Liver (tissue), 9 donors: ENCODE measurements around the gene FCHSD1. TPM values are rescaled to one million over a fixed set of nuclear protein-coding genes. Genes with fewer than 3 reads are reported as not detected.

Source experiments
- DNase-seq: peaks from one replicate; pipeline ENCODE4 v3.0.0-alpha.2; 2017; ENCODE audit warnings: low spot score
- H3K27ac ChIP-seq, 2 donors: one replicate each; pipeline ENCODE4 v1.7.0; 2013; ENCODE audit warnings: inconsistent platforms in 2 of 2, low read length in 2 of 2, control low read depth in 1 of 2, low read depth in 1 of 2, mild to moderate bottlenecking in 1 of 2
- H3K27me3 ChIP-seq, 4 donors: one replicate each; pipeline versions ENCODE4 v1.6.1 to v1.7.0; 2013; ENCODE audit warnings: low read length in 3 of 4, inconsistent platforms in 1 of 4, mild to moderate bottlenecking in 1 of 4, moderate library complexity in 1 of 4; ENCODE audit not compliant: control insufficient read depth in 4 of 4, insufficient read depth in 4 of 4
- H3K36me3 ChIP-seq, 4 donors: one replicate each; pipeline versions ENCODE4 v1.6.1 to v1.7.0; 2013; ENCODE audit warnings: low read length in 3 of 4, mild to moderate bottlenecking in 3 of 4, low read depth in 1 of 4, moderate library complexity in 1 of 4; ENCODE audit not compliant: control insufficient read depth in 4 of 4, insufficient read depth in 3 of 4
- H3K4me1 ChIP-seq, 4 donors: one replicate each; pipeline versions ENCODE4 v1.6.1 to v1.7.0; 2013; ENCODE audit warnings: low read length in 3 of 4, mild to moderate bottlenecking in 3 of 4, moderate library complexity in 1 of 4; ENCODE audit not compliant: control insufficient read depth in 4 of 4, insufficient read depth in 4 of 4
- H3K4me3 ChIP-seq, 3 donors: one replicate each; pipeline versions ENCODE4 v1.6.1 to v1.7.0; 2013; ENCODE audit warnings: low read length in 3 of 3, control low read depth in 1 of 3, low read depth in 1 of 3, mild to moderate bottlenecking in 1 of 3
- H3K9ac ChIP-seq, 2 donors: one replicate each; pipeline ENCODE4 v1.7.0; 2013; ENCODE audit warnings: low read length in 2 of 2, mild to moderate bottlenecking in 2 of 2, moderate library complexity in 2 of 2, control low read depth in 1 of 2, low read depth in 1 of 2
- H3K9me3 ChIP-seq, 4 donors: one replicate each; pipeline versions ENCODE4 v1.6.1 to v1.7.0; 2013; ENCODE audit warnings: low read length in 3 of 4; ENCODE audit not compliant: control insufficient read depth in 4 of 4
- EGR1 ChIP-seq, 2 donors: IDR thresholded peaks; 2 replicates each; pipeline ENCODE4 v1.6.1; 2016 to 2018; ENCODE audit warnings: antibody characterized with exemption in 2 of 2, low read depth in 2 of 2
- FOXA1 ChIP-seq: IDR thresholded peaks from 2 replicates; pipeline ENCODE4 v1.6.1; 2016; ENCODE audit warnings: antibody characterized with exemption
- FOXA2 ChIP-seq: IDR thresholded peaks from 2 replicates; pipeline ENCODE4 v1.6.1; 2016; ENCODE audit warnings: antibody characterized with exemption
- GABPA ChIP-seq, 2 donors: IDR thresholded peaks in 1 of 2; conservative IDR thresholded peaks in 1 of 2; 2 replicates each; pipeline ENCODE4 v1.6.1; 2016; ENCODE audit warnings: antibody characterized with exemption in 2 of 2, mild to moderate bottlenecking in 1 of 2, moderate library complexity in 1 of 2
- HNF4A ChIP-seq, 2 donors: conservative IDR thresholded peaks; 2 replicates each; pipeline ENCODE4 v1.6.1; 2016; ENCODE audit warnings: antibody characterized with exemption in 2 of 2, mild to moderate bottlenecking in 2 of 2
- HNF4G ChIP-seq: IDR thresholded peaks from 2 replicates; pipeline ENCODE4 v1.6.1; 2016; ENCODE audit warnings: antibody characterized with exemption
- JUND ChIP-seq, 2 donors: IDR thresholded peaks; 2 replicates each; pipeline ENCODE4 v1.6.1; 2016; ENCODE audit warnings: antibody characterized with exemption in 2 of 2
- NR2F2 ChIP-seq: IDR thresholded peaks from 2 replicates; pipeline ENCODE4 v1.6.1; 2016; ENCODE audit warnings: antibody characterized with exemption
- RAD21 ChIP-seq, 2 donors: IDR thresholded peaks; 2 replicates each; pipeline ENCODE4 v1.6.1; 2016; ENCODE audit warnings: antibody characterized with exemption in 2 of 2, mild to moderate bottlenecking in 2 of 2
- RXRA ChIP-seq, 2 donors: IDR thresholded peaks; 2 replicates each; pipeline ENCODE4 v1.6.1; 2017 to 2018; ENCODE audit warnings: antibody characterized with exemption in 2 of 2, mild to moderate bottlenecking in 1 of 2
- SP1 ChIP-seq: IDR thresholded peaks from 2 replicates; pipeline ENCODE4 v1.6.1; 2018; ENCODE audit warnings: antibody characterized with exemption, mild to moderate bottlenecking
- TAF1 ChIP-seq: conservative IDR thresholded peaks from 2 replicates; pipeline ENCODE4 v1.6.1; 2016; ENCODE audit warnings: antibody characterized with exemption, mild to moderate bottlenecking
- YY1 ChIP-seq: IDR thresholded peaks from 2 replicates; pipeline ENCODE4 v1.6.1; 2016; ENCODE audit warnings: antibody characterized with exemption, mild to moderate bottlenecking
- WGBS: extraction: QIAGEN DNeasy Blood & Tissue Kit; methylation state at CpG from one replicate; pipeline ENCODE4 v1.1.7; 2013; 5-methylcytosine and 5-hydroxymethylcytosine counted together
- polyA plus RNA-seq, 2 donors: library from polyadenylated mRNA; stranded (reverse) in 1 of 2; unstranded in 1 of 2; fragments of 200-250 nt in 1 of 2; fragments of >200 nt in 1 of 2; fragmentation: Nextera tagmentation in 1 of 2; extraction: Ambion mirVana in 1 of 2; gene quantifications; one replicate each; pipeline versions ENCODE4 v1.2.1 to v1.2.3, GENCODE V29; 2013 to 2015
- total RNA-seq, 2 donors: library from RNA; depleted of rRNA; stranded (reverse); fragments of >200 nt; gene quantifications; one replicate each; pipeline ENCODE4 v1.2.3, GENCODE V29; 2014
- TF ChIP-seq, protein P1 (sequence below): fragments of 150-350 bp; IDR thresholded peaks from 2 replicates; pipeline ENCODE4 v1.5.1; 2017; ENCODE audit warnings: improper control_type of control experiment, low read depth, low read length; ENCODE audit not compliant: missing input control
- TF ChIP-seq, protein P2 (sequence below): IDR thresholded peaks from 2 replicates; pipeline ENCODE4 v1.6.1; 2016; ENCODE audit warnings: antibody characterized with exemption
- TF ChIP-seq, protein P3 (sequence below): IDR thresholded peaks from 2 replicates; pipeline ENCODE4 v1.6.1; 2016; ENCODE audit warnings: antibody characterized with exemption, mild to moderate bottlenecking
- TF ChIP-seq, protein P4 (sequence below): IDR thresholded peaks from 2 replicates; pipeline ENCODE4 v1.6.1; 2016; ENCODE audit warnings: antibody characterized with exemption
- TF ChIP-seq, protein P5 (sequence below): IDR thresholded peaks from 2 replicates; pipeline ENCODE4 v1.6.1; 2016; ENCODE audit warnings: antibody characterized with exemption
- donor health status: healthy.
- donor health status: healthy.
- donor health status: healthy.
- donor health status: healthy.
- donor health status: healthy.

FCHSD1 gene
- total and polyA plus RNA-seq, 4 donors = 1.3 to 6.4 (median 2.2) TPM

DNA sequence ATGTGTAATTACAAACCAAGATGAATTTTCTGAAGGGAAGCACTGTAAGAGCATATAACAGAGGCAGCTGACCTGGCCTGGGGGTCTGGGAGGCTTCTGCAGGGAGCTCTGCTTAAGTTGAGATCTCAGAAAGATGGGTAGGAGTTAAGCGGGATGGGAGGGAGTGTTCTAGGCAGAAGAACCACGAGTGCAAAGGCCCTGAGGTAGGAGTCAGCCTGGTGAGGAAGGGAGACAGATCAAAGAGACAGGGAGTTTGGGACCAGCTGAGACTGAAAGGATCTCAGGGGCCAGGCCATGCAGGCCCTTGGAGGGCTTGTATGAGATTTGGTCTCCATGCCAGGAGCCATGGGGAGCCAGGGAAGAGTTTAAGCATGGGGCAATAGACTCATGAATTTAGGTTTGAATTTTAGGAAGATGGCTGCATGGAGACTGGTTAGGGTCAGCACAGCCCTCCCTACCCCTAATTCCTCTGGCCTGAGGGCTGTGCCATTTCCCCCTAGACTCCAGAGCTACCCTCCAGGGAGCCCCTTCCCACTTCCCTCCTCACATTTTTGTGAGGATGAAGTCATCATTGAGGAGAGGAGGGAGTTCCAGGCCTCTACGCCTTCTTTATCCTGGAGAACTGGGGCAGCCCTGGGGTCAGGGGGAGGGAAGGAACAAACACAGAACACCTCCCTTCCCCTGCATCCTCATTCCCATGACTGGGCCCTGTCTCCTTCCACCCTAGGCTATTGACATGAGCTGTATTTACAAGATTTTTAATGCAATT is 35.6 kb upstream of the FCHSD1 start:
- Histone ChIP-seq H3K36me3 (no peaks in the 10 kb centered on the region), H3K4me1 (peaks cover 2 to 11% (median 4%) of the 10 kb centered on the region in 4 donors), H3K27me3 (no peaks in the 10 kb centered on the region), H3K9me3 (no peaks in the 10 kb centered on the region), H3K9ac (no peak overlapping the region), H3K27ac (no peak overlapping the region), H3K4me3 (no peak overlapping the region)
- WGBS = 80% methylated on average over 3 of the region's 3 CpGs
- no peak for DNase-seq
- TF ChIP-seq HNF4G = no peak
- no peak for TF ChIP-seq EGR1 (IDR thresholded peaks at IDR 0.05; ENCODE audit: low read depth in 2 of 2)
- no peak for TF ChIP-seq FOXA2
- no peak for TF ChIP-seq FOXA1
- TF ChIP-seq SP1 = no peak
- TF ChIP-seq RXRA (IDR thresholded peaks at IDR 0.05) = no peak
- TF ChIP-seq, protein P1, sequence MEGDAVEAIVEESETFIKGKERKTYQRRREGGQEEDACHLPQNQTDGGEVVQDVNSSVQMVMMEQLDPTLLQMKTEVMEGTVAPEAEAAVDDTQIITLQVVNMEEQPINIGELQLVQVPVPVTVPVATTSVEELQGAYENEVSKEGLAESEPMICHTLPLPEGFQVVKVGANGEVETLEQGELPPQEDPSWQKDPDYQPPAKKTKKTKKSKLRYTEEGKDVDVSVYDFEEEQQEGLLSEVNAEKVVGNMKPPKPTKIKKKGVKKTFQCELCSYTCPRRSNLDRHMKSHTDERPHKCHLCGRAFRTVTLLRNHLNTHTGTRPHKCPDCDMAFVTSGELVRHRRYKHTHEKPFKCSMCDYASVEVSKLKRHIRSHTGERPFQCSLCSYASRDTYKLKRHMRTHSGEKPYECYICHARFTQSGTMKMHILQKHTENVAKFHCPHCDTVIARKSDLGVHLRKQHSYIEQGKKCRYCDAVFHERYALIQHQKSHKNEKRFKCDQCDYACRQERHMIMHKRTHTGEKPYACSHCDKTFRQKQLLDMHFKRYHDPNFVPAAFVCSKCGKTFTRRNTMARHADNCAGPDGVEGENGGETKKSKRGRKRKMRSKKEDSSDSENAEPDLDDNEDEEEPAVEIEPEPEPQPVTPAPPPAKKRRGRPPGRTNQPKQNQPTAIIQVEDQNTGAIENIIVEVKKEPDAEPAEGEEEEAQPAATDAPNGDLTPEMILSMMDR = no peak
- TF ChIP-seq JUND (IDR thresholded peaks at IDR 0.05) = no peak

DNA sequence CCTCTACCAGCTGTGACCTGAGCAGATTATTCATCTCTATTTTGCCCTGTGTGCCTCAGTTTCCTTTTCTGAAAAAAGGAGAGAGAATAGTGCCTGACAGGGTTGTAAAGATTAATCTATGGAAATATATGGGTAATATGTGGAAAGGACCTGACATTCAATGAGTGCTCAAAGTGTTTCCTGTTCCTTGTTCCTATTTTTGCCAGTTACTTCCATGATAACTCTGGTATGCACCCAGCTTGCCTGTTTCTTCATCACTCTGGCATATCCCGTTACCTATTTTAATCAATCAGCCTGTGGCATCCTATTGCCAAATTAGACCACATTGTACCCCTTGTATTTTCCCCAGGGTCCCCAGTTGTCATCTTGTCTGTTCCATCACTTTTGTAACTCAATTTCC is 34.4 kb upstream of the FCHSD1 start:
- no peaks in the 10 kb centered on the region for H3K9me3 ChIP-seq
- no peak overlapping the region for H3K9ac ChIP-seq
- no peak overlapping the region for H3K4me3 ChIP-seq
- TF ChIP-seq JUND (IDR thresholded peaks at IDR 0.05) (no peak), FOXA1 (no peak), FOXA2 (no peak), HNF4G (no peak), RAD21 (IDR thresholded peaks at IDR 0.05) (no peak), TAF1 (no peak), HNF4A (conservative IDR thresholded peaks at IDR 0.05) (no peak), YY1 (no peak), NR2F2 (no peak), EGR1 (IDR thresholded peaks at IDR 0.05; ENCODE audit: low read depth in 2 of 2) (no peak), RXRA (IDR thresholded peaks at IDR 0.05) (no peak), GABPA (IDR thresholded peaks at IDR 0.05 in 1 of 2, conservative IDR thresholded peaks at IDR 0.05 in 1 of 2) (no peak), SP1 (no peak)
- TF ChIP-seq, protein P2, sequence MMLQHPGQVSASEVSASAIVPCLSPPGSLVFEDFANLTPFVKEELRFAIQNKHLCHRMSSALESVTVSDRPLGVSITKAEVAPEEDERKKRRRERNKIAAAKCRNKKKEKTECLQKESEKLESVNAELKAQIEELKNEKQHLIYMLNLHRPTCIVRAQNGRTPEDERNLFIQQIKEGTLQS = no peak
- TF ChIP-seq, protein P3, sequence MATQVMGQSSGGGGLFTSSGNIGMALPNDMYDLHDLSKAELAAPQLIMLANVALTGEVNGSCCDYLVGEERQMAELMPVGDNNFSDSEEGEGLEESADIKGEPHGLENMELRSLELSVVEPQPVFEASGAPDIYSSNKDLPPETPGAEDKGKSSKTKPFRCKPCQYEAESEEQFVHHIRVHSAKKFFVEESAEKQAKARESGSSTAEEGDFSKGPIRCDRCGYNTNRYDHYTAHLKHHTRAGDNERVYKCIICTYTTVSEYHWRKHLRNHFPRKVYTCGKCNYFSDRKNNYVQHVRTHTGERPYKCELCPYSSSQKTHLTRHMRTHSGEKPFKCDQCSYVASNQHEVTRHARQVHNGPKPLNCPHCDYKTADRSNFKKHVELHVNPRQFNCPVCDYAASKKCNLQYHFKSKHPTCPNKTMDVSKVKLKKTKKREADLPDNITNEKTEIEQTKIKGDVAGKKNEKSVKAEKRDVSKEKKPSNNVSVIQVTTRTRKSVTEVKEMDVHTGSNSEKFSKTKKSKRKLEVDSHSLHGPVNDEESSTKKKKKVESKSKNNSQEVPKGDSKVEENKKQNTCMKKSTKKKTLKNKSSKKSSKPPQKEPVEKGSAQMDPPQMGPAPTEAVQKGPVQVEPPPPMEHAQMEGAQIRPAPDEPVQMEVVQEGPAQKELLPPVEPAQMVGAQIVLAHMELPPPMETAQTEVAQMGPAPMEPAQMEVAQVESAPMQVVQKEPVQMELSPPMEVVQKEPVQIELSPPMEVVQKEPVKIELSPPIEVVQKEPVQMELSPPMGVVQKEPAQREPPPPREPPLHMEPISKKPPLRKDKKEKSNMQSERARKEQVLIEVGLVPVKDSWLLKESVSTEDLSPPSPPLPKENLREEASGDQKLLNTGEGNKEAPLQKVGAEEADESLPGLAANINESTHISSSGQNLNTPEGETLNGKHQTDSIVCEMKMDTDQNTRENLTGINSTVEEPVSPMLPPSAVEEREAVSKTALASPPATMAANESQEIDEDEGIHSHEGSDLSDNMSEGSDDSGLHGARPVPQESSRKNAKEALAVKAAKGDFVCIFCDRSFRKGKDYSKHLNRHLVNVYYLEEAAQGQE = no peak
- TF ChIP-seq, protein P4, sequence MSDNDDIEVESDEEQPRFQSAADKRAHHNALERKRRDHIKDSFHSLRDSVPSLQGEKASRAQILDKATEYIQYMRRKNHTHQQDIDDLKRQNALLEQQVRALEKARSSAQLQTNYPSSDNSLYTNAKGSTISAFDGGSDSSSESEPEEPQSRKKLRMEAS = no peak
- TF ChIP-seq, protein P5, sequence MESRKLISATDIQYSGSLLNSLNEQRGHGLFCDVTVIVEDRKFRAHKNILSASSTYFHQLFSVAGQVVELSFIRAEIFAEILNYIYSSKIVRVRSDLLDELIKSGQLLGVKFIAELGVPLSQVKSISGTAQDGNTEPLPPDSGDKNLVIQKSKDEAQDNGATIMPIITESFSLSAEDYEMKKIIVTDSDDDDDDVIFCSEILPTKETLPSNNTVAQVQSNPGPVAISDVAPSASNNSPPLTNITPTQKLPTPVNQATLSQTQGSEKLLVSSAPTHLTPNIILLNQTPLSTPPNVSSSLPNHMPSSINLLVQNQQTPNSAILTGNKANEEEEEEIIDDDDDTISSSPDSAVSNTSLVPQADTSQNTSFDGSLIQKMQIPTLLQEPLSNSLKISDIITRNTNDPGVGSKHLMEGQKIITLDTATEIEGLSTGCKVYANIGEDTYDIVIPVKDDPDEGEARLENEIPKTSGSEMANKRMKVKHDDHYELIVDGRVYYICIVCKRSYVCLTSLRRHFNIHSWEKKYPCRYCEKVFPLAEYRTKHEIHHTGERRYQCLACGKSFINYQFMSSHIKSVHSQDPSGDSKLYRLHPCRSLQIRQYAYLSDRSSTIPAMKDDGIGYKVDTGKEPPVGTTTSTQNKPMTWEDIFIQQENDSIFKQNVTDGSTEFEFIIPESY = no peak
- TF ChIP-seq, protein P1 = no peak
- H3K27ac ChIP-seq = no peak overlapping the region
- DNase-seq = no peak
- H3K4me1 ChIP-seq = peaks cover 2 to 11% (median 5%) of the 10 kb centered on the region in 4 donors
- H3K27me3 ChIP-seq = no peaks in the 10 kb centered on the region
- 83% methylated on average over 1 of the region's 1 CpG for WGBS
- H3K36me3 ChIP-seq = no peaks in the 10 kb centered on the region
